NCI-H128 (cell line): ENCODE results near the gene ANKRD28.
"Not testable (repeated sequence)": the region's sequence is repeated elsewhere in the genome, so short reads cannot be mapped to it uniquely, and the experiment has no call there.

Experiments used
- DNase-seq: peaks from one replicate; lab custom pipeline; 2025; ENCODE audit not compliant: unreplicated experiment; lab: John Stamatoyannopoulos, UW

The ANKRD28 gene

GRCh38 chr3:15638891-15639262 lies 158.9 kb downstream of the ANKRD28 start:
- no peak for DNase-seq

- no peak for DNase-seq
Measured at GRCh38 chr3:15638193-15638890, 159.4 kb downstream of the ANKRD28 start.

- DNase-seq = no peak
Measured at GRCh38 chr3:15637131-15637951, 160.4 kb downstream of the ANKRD28 start.

GRCh38 chr3:15636028-15636709 lies 161.6 kb downstream of the ANKRD28 start:
- DNase-seq = no peak

- DNase-seq = no peak
Measured at GRCh38 chr3:15635121-15635661, 162.6 kb downstream of the ANKRD28 start.

GRCh38 chr3:15634671-15635070 lies 163.1 kb downstream of the ANKRD28 start:
- no peak for DNase-seq

- DNase-seq = no peak
Measured at GRCh38 chr3:15633766-15634598, 163.8 kb downstream of the ANKRD28 start.

- DNase-seq = peak; percentile 53
Measured at GRCh38 chr3:15633159-15633558, 164.6 kb downstream of the ANKRD28 start.

GRCh38 chr3:15632212-15632580 lies 165.6 kb downstream of the ANKRD28 start:
- DNase-seq = no peak

GRCh38 chr3:15631426-15632211 lies 166.2 kb downstream of the ANKRD28 start:
- no peak for DNase-seq

- no peak for DNase-seq
Measured at GRCh38 chr3:15630646-15631350, 167.0 kb downstream of the ANKRD28 start.

- DNase-seq = no peak
Measured at GRCh38 chr3:15629860-15630597, 167.8 kb downstream of the ANKRD28 start.

GRCh38 chr3:15628967-15629366 lies 168.8 kb downstream of the ANKRD28 start:
- no peak for DNase-seq

GRCh38 chr3:15623535-15624440 lies 174.0 kb downstream of the ANKRD28 start:
- DNase-seq = no peak

GRCh38 chr3:15619659-15620464 lies 177.9 kb downstream of the ANKRD28 start:
- not testable (repeated sequence) for DNase-seq
